ENCODE data around the gene PDPN.

PDPN gene

GRCh38 chr1:13590486-13590885 is 6.9 kb downstream of the PDPN start:
- peak; percentile 77 for DNase-seq (ENCODE audit: low read depth)
- no peak for TF ChIP-seq CTCF (IDR thresholded peaks at IDR 0.05; ENCODE audit: insufficient read depth, low read depth, low read length, missing control alignments)
- H3K4me3 ChIP-seq (ENCODE audit: low read length) = no peak overlapping the region

GRCh38 chr1:13593511-13594131 is 10.0 kb downstream of the PDPN start:
- H3K4me3 ChIP-seq (ENCODE audit: low read length) = no peak overlapping the region
- peak; percentile 93 for DNase-seq (ENCODE audit: low read depth)
- no peak for TF ChIP-seq CTCF (IDR thresholded peaks at IDR 0.05; ENCODE audit: insufficient read depth, low read depth, low read length, missing control alignments)

- DNase-seq (ENCODE audit: low read depth) = no peak
- no peak overlapping the region for H3K4me3 ChIP-seq (ENCODE audit: low read length)
- no peak for TF ChIP-seq CTCF (IDR thresholded peaks at IDR 0.05; ENCODE audit: insufficient read depth, low read depth, low read length, missing control alignments)
Observed at GRCh38 chr1:13595411-13595810, 11.8 kb downstream of the PDPN start.

- no peak for TF ChIP-seq CTCF (IDR thresholded peaks at IDR 0.05; ENCODE audit: insufficient read depth, low read depth, low read length, missing control alignments)
- no peak for DNase-seq (ENCODE audit: low read depth)
- H3K4me3 ChIP-seq (ENCODE audit: low read length) = no peak overlapping the region
Observed at GRCh38 chr1:13597166-13597565, 13.5 kb downstream of the PDPN start.

GRCh38 chr1:13600762-13601453 is 17.3 kb downstream of the PDPN start:
- no peak for TF ChIP-seq CTCF (IDR thresholded peaks at IDR 0.05; ENCODE audit: insufficient read depth, low read depth, low read length, missing control alignments)
- peak; percentile 77 for DNase-seq (ENCODE audit: low read depth)

GRCh38 chr1:13604176-13604575 is 20.5 kb downstream of the PDPN start:
- no peak for TF ChIP-seq CTCF (IDR thresholded peaks at IDR 0.05; ENCODE audit: insufficient read depth, low read depth, low read length, missing control alignments)
- DNase-seq (ENCODE audit: low read depth) = no peak
- no peak overlapping the region for H3K4me3 ChIP-seq (ENCODE audit: low read length)

More at GRCh38 chr1:13600762-13601453, 17.3 kb downstream of the PDPN start:
- H3K4me3 ChIP-seq (ENCODE audit: low read length) = no peak overlapping the region

GRCh38 chr1:13604721-13605120 is 21.1 kb downstream of the PDPN start:
- no peak overlapping the region for H3K4me3 ChIP-seq (ENCODE audit: low read length)
- no peak for DNase-seq (ENCODE audit: low read depth)
- no peak for TF ChIP-seq CTCF (IDR thresholded peaks at IDR 0.05; ENCODE audit: insufficient read depth, low read depth, low read length, missing control alignments)
